ENCODE measurements around the gene TNFRSF21.
"Not testable (repeated sequence)": the region's sequence is repeated elsewhere in the genome, so short reads cannot be mapped to it uniquely, and the experiment has no call there.

Gene TNFRSF21

GRCh38 chr6:47323321-47323720, 13.6 kb upstream of the TNFRSF21 start:
- in situ Hi-C loops (cut with HindIII; ENCODE audit: low sequenced_read_pairs) = no loop called here

DNA sequence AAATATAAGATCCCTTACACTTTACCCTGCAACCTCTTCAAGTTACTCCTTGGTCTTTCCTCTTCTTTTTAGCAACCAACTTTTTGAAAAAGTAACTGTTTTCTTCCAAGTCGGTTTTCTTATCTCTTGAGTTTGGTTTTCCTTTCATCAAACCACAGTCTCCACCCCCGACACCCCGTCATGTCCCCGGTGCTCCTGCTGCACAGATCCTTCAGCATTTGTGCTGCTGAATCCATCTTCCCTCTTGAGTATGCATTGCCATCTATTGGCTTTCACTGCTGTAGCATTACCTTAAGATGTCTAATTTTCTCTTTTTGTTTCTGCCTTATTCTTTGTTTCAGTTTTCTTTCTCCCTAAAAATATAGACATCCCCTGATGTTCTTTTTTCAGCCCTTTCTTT, 11.9 kb upstream of the TNFRSF21 start:
- in situ Hi-C loops (cut with HindIII; ENCODE audit: low sequenced_read_pairs) = no loop called here

- in situ Hi-C loops (cut with HindIII; ENCODE audit: low sequenced_read_pairs) = no loop called here
These were observed 10.2 kb upstream of the TNFRSF21 start for GRCh38 chr6:47319867-47320266.

GRCh38 chr6:47319382-47319781, 9.7 kb upstream of the TNFRSF21 start:
- in situ Hi-C loops (cut with HindIII; ENCODE audit: low sequenced_read_pairs) = no loop called here

DNA sequence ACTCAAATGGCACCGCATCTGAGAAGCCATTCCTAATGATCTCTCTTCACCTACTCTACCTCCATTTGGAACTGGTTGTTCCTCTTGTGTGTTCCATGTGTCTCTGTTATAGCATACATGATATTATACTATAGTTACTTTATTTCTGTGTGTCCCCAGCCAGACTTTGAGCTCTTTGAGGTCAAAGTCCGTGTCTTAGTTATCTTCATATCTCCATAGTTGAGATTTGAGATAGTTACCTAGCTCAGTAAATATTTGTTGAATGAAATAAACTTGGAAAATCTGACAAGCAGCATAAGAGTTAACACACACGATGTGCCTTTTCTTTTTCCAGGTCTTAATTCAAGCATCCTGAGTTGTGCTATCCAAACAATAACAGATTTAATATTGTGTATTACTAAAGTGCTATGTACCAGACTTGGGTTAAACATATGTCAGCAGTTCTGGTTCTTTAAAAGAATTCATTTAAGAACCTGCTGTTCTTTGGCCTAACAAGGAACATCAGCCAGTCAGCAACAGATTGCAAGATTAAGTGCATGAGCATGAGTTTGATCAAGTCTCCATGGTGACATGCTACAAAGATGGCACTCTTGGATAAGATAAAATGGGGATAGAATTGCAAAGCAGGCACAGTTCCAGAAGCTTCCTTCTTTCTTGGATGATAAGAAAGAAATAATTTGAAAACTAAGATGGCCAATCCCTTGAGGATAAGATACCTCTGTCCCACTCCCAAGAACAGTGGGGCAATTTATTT, 8.7 kb upstream of the TNFRSF21 start:
- in situ Hi-C loops (cut with HindIII; ENCODE audit: low sequenced_read_pairs) = no loop called here

DNA sequence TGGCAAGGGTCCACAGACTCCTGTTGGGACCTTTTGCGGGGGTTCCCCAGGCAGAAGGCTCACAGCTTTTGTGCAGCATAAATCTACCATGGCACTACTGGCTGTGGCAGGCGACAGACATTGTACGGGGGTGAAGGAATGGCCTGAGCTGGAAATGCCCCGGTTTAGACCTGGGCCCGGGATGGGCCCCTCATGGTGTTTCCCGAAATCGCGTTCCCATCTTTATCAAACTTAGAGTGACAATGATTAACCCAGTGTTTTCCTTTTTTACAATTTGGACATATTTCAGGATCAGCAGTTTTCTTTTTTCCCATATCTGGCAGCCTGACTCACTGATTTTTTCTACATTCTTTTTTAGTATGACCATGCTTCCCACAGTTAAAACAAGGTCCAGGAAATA, 5.5 kb upstream of the TNFRSF21 start:
- in situ Hi-C loops (cut with HindIII; ENCODE audit: low sequenced_read_pairs) = not testable (repeated sequence)

DNA sequence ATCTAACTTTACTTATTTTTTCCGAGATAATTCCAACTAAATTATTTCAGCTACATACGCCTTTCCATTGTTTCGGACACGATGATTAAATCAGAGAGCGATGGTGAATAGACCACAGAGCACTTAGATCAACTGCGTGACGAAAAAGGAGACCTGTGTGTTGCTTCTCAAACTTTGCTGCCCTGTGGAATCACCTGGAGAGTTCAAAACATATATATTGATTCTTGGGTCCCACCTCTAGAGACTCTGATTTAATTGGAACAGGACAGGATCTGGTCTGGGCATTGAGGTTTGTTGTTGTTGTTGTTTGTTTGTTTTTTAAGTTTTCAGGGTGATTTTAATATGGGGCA, 401 bp upstream of the TNFRSF21 start:
- in situ Hi-C loops (cut with HindIII; ENCODE audit: low sequenced_read_pairs) = no loop called here

GRCh38 chr6:47308552-47309290, 984 bp downstream of the TNFRSF21 start:
- in situ Hi-C loops (cut with HindIII; ENCODE audit: low sequenced_read_pairs) = no loop called here

DNA sequence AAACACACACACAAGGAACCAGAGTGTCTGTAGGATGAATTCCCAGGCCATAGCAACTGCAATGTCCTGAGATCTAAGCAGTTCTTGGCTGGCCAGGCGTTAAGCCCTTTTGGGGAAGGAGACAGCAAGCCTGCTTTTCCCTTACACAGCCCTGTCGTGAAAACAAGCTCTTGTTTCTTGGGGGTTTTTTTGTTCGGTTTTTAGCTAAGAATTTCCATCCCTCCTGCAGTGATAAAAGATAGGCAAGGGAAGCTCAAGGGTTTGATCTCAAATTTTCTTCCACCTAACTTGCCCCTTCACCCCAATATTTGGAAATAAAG, 1.5 kb downstream of the TNFRSF21 start:
- in situ Hi-C loops (cut with HindIII; ENCODE audit: low sequenced_read_pairs) = no loop called here

- in situ Hi-C loops (cut with HindIII; ENCODE audit: low sequenced_read_pairs) = no loop called here
These were observed 2.1 kb downstream of the TNFRSF21 start for GRCh38 chr6:47307362-47308197.

- in situ Hi-C loops (cut with HindIII; ENCODE audit: low sequenced_read_pairs) = no loop called here
These were observed 2.8 kb downstream of the TNFRSF21 start for GRCh38 chr6:47306887-47307286.

DNA sequence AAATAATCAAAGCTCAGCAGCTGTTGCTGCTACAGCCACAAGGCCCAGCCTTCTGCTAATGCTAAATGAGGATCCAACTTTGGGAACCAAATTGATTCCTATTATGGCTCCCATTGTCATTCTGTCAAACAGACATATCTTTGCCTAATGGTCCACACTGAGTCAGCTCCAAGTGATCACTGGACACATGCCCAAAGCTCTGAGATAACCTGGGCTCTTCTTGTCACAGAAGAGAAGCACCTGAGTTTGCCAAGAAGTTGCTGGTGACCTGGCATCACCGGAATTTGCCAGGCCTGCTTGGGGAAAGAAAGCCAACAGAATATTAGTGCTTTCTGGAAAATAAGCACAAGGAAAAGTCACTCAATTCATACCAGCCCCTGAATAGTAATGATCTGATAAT, 5.8 kb downstream of the TNFRSF21 start:
- in situ Hi-C loops (cut with HindIII; ENCODE audit: low sequenced_read_pairs) = no loop called here

DNA sequence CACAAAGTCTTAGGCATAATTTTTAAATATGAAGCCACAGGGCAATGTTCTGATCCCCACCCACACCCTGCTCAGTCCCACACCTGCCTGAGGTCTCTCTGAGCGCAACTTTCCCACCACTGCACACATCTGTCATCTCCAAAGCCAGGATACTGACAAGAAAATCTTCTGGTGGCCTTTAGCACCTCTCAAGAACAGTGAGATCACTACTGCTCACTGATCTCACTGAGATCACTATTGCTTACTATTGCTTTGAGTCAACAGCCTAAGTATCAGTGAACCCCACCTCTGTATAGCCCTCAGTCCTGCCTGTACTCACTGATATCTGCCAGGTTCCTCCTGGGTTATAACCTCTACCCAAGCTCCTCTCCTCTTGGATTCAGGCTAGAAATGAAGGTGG, 6.4 kb downstream of the TNFRSF21 start:
- in situ Hi-C loops (cut with HindIII; ENCODE audit: low sequenced_read_pairs) = no loop called here

DNA sequence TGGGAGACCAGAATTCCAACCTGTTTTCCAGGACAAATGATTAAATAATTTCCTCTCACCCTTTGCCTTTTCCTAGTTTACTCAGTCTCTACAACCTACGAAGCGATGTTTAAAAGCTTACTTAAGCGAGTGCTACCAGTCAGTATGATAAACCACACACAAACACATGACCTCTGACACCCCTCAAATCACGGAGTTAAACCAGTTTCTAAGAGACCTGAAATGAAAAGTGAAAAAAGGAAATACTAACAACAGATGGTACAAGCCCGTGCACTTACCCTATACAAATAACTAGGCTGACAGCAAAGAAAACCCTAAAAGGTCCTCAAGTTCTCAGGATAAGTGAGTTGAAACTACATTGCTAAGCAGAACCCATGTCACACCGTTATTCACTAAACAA, 7.7 kb downstream of the TNFRSF21 start:
- in situ Hi-C loops (cut with HindIII; ENCODE audit: low sequenced_read_pairs) = no loop called here

DNA sequence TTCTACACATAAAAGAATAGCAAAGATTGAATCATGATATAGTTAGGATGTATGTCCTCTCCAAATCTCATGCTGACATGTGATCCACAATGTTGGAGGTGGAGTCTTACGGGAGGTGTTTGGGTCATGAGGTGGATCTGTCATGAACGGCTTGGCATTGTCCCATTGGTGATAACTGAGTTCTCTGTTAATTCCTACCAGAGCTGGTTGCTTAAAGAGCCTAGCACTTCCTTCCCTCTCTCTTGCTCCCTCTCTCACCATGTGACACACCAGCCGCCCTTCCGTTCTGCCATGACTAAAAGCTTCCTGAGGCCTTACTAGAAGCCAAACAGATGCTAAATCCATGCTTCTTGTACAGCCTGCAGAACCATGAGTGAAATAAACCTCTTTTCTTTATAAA, 8.3 kb downstream of the TNFRSF21 start:
- in situ Hi-C loops (cut with HindIII; ENCODE audit: low sequenced_read_pairs) = no loop called here

DNA sequence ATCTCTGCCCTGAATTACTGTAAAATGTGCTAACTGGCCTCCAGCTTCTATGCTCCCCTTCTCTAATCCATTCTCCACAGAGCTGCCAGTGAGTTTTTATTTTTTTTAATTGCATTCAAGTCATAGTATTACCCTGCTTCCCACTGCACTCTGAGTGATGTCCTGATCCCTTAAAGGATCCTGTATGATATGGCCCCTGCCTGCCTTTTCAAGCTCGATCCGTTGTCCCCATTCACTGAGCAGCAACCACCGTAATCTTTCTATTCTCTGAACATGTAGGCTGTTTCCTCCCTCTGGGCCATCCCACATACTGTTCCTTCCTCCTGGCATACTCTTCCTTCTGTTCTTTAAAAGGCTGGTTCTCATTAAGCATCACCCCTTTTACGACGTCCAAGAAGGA, 9.3 kb downstream of the TNFRSF21 start:
- in situ Hi-C loops (cut with HindIII; ENCODE audit: low sequenced_read_pairs) = no loop called here

- in situ Hi-C loops (cut with HindIII; ENCODE audit: low sequenced_read_pairs) = no loop called here
These were observed 9.7 kb downstream of the TNFRSF21 start for GRCh38 chr6:47299965-47300364.

DNA sequence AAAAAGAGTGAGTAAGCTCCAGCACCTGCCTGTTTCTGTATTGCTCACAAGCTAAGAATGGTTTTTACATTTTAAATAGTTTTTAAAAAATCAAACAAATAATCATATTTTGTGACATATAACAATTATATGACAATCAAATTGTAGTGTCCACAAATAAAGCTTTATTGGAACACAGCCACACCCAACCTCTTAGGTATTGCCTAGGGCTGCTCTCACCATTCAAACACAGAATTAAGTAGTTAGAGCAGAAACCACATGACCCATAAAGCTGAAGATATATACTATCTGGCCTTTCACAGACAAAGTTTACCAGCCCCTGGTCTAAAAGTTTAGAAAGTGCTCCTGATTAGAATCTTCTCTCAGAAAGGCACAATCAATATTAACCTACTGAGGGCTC, 11.2 kb downstream of the TNFRSF21 start:
- in situ Hi-C loops (cut with HindIII; ENCODE audit: low sequenced_read_pairs) = no loop called here

- in situ Hi-C loops (cut with HindIII; ENCODE audit: low sequenced_read_pairs) = no loop called here
These were observed 14.7 kb downstream of the TNFRSF21 start for GRCh38 chr6:47294990-47295389.

GRCh38 chr6:47292944-47293343, 16.8 kb downstream of the TNFRSF21 start:
- in situ Hi-C loops (cut with HindIII; ENCODE audit: low sequenced_read_pairs) = no loop called here

DNA sequence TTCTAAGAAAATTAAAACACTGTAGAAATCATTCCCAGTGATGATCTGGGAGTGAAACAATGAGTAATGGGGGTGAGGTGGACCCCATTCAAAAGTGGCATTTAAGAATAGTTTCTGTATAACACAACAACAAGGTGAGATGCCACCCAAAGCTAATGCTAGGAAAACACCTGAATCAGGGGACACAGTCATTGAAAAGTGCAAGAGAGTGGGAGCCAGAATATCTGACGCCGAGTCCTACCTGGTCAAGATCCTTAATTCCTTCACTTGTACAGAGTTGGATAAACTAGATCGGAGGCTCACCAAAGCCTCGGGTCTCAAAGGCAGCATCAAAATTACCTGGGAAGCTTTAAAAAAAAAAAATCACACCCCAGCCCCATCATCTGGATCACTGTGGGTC, 17.7 kb downstream of the TNFRSF21 start:
- in situ Hi-C loops (cut with HindIII; ENCODE audit: low sequenced_read_pairs) = no loop called here

Measured in DLD1 (cell line).